Nephron (organoid): ENCODE data around the gene POLR2L.

Experiments
- H3K27ac Mint-ChIP-seq, 3 experiments: 2 replicates each; pipeline ENCODE4 v1.8.0; 2020; ENCODE audit warnings: mixed read lengths in 3 of 3, mild to moderate bottlenecking in 2 of 3, moderate library complexity in 1 of 3
- H3K27me3 Mint-ChIP-seq: 2 replicates; pipeline ENCODE4 v1.8.0; 2021; ENCODE audit warnings: low read depth, mild to moderate bottlenecking, moderate library complexity, mixed read lengths
- H3K36me3 Mint-ChIP-seq: 2 replicates; pipeline ENCODE4 v1.8.0; 2020; ENCODE audit warnings: low read depth, mixed read lengths
- H3K4me1 Mint-ChIP-seq: 2 replicates; pipeline ENCODE4 v1.8.0; 2020; ENCODE audit warnings: mixed read lengths
- H3K4me3 Mint-ChIP-seq, 3 experiments: 2 replicates each; pipeline ENCODE4 v1.8.0; 2020; ENCODE audit warnings: mild to moderate bottlenecking in 3 of 3, mixed read lengths in 3 of 3, moderate library complexity in 2 of 3
- H3K9me3 Mint-ChIP-seq: 2 replicates; pipeline ENCODE4 v1.8.0; 2020; ENCODE audit warnings: mixed read lengths
- TF ChIP-seq, protein P1 (sequence below), 3 experiments: fragments of 200-600 bp; sonication (generic); IDR thresholded peaks; one replicate each; pipeline ENCODE4 v1.5.0; 2021; ENCODE audit warnings: antibody characterized with exemption in 3 of 3; ENCODE audit not compliant: unreplicated experiment in 3 of 3

Gene POLR2L

GRCh38 chr11:845872-846495, 3.7 kb upstream of the POLR2L start:
- Mint-ChIP-seq H3K9me3 (no peaks in the 10 kb centered on the region), H3K4me1 (peaks cover 20% of the 10 kb centered on the region), H3K27ac (peak overlapping the region; percentile 74 to 90 (median 78)), H3K36me3 (no peaks in the 10 kb centered on the region), H3K27me3 (no peaks in the 10 kb centered on the region), H3K4me3 (peak overlapping the region; percentile 46 to 71 (median 59))
- TF ChIP-seq, protein P1, sequence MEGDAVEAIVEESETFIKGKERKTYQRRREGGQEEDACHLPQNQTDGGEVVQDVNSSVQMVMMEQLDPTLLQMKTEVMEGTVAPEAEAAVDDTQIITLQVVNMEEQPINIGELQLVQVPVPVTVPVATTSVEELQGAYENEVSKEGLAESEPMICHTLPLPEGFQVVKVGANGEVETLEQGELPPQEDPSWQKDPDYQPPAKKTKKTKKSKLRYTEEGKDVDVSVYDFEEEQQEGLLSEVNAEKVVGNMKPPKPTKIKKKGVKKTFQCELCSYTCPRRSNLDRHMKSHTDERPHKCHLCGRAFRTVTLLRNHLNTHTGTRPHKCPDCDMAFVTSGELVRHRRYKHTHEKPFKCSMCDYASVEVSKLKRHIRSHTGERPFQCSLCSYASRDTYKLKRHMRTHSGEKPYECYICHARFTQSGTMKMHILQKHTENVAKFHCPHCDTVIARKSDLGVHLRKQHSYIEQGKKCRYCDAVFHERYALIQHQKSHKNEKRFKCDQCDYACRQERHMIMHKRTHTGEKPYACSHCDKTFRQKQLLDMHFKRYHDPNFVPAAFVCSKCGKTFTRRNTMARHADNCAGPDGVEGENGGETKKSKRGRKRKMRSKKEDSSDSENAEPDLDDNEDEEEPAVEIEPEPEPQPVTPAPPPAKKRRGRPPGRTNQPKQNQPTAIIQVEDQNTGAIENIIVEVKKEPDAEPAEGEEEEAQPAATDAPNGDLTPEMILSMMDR (IDR thresholded peaks at IDR 0.05; ENCODE audit: unreplicated experiment in 3 of 3): no peak

DNA sequence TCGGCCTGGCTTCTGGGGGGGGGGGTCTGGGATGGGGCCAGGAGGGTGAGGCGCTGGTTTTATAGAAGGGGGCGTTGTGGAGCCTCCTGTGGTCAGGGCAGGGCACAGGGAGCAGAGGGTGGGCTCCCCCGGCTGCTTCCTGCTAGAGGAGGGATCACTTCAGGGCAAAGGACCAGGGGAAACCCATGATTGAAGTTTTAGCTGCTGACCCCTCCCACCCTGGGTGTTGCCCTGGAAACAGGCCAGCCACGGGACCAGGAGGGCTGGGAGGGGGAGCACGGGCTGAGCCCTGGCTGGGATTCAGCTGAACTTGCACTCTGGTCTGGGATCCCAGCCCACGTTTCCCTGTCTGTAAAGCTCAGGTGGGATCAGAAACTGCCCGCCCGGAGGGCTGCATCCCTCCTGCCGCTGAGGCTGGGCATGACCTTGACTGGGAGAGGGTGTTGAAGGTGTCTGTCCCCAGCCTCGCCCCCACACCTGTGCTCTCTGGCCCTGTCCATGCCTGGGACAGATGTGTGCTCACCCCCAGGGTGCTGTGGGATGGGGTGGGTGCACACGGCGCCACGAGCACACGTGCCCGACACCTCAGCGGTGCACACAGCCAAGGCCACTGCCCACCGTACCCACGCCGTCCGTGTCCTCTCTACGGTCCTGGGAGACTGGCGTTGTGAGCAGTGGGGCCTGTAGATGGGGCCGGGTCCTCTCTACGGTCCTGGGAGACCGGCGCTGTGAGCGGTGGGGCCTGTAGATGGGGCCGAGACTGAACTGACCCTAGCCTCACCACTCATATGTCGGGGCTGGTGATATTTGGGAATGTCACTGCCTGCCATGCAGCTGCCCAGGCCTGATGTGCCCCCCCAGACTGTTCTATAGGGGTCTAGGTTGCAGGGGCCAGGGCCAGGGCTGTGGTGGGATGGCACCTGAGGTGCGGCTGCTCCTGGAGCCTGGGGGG, 2.6 kb upstream of the POLR2L start:
- peak overlapping the region; percentile 90 to 95 (median 94) for H3K27ac Mint-ChIP-seq
- peaks cover 27% of the 10 kb centered on the region for H3K4me1 Mint-ChIP-seq
- TF ChIP-seq, protein P1 (IDR thresholded peaks at IDR 0.05; ENCODE audit: unreplicated experiment in 3 of 3): peak in 1 of 3 experiments; percentile 7
- no peaks in the 10 kb centered on the region for H3K9me3 Mint-ChIP-seq
- H3K36me3 Mint-ChIP-seq: peaks cover 6% of the 10 kb centered on the region
- H3K4me3 Mint-ChIP-seq: peak overlapping the region; percentile 82 to 87 (median 87)
- H3K27me3 Mint-ChIP-seq: no peaks in the 10 kb centered on the region

GRCh38 chr11:843818-844692, 1.7 kb upstream of the POLR2L start:
- peak overlapping the region; percentile 90 to 95 (median 94) for H3K27ac Mint-ChIP-seq
- H3K4me3 Mint-ChIP-seq: peak overlapping the region; percentile 84 to 91 (median 89)
- H3K27me3 Mint-ChIP-seq: no peaks in the 10 kb centered on the region
- peaks cover 6% of the 10 kb centered on the region for H3K36me3 Mint-ChIP-seq
- TF ChIP-seq, protein P1 (IDR thresholded peaks at IDR 0.05; ENCODE audit: unreplicated experiment in 3 of 3): no peak
- no peaks in the 10 kb centered on the region for H3K9me3 Mint-ChIP-seq
- H3K4me1 Mint-ChIP-seq: peaks cover 27% of the 10 kb centered on the region

DNA sequence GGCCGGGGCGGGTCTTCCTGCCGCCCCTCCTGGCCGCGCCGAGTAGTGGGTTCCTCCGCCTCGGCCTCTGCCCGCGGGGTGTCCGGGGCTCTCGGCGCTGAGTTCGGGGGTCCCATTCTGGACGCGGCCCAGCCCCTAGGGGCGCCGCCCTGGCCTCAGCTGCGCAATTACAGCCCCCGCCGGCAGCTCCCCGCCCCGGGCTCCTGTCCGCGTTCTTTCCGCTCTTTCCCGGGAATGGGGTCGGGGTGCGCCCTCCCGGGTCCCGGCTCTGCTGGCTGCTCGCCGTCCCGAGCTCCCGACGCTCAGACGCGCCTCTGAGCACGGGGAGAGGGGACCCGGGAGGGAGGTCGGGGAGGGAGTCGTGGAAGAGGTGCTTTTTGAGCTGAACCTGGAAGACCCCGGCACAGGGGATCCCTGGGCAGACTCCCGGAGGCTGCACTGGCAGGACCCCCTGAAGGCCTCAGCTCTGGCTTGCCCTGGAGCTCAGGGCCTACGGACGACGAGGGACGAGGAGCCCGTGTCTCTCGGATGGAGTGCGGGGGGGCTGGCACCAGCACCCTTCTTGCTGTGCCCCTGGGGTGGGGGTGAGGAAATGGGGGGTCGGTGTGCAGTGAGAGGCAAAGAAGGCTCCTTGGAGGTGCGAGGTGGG, 881 bp upstream of the POLR2L start:
- Mint-ChIP-seq H3K4me1 (peaks cover 33% of the 10 kb centered on the region), H3K9me3 (no peaks in the 10 kb centered on the region), H3K36me3 (peaks cover 12% of the 10 kb centered on the region), H3K27me3 (no peaks in the 10 kb centered on the region), H3K4me3 (peak overlapping the region; percentile 84 to 91 (median 89)), H3K27ac (peak overlapping the region; percentile 86 to 94 (median 90))
- TF ChIP-seq, protein P1 (IDR thresholded peaks at IDR 0.05; ENCODE audit: unreplicated experiment in 3 of 3): peak in 1 of 3 experiments; percentile 23

DNA sequence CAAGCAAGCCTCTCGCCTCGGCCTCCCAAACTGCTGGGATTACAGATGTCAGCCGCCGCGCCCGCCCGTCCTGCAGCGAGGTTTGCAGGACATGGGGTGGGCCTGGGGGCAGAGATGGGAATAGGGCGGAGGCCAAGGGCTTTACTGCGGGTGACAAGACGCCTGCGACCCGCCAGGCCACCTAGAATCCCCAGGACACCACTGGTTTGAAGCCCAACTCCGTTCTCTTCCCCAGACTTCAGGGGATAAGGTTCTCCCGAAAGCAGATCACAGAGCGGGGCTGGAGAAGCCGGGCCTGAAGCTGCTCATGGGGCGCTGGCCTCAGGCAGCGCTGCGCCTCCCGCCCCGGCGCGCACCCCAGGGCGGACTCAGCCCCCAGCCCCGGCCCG, 354 bp downstream of the POLR2L start:
- Mint-ChIP-seq H3K4me3 (peak overlapping the region; percentile 85 to 92 (median 90)), H3K9me3 (no peaks in the 10 kb centered on the region), H3K27ac (peak overlapping the region; percentile 79 to 88 (median 81)), H3K4me1 (peaks cover 33% of the 10 kb centered on the region), H3K27me3 (no peaks in the 10 kb centered on the region), H3K36me3 (peaks cover 12% of the 10 kb centered on the region)
- TF ChIP-seq, protein P1 (IDR thresholded peaks at IDR 0.05; ENCODE audit: unreplicated experiment in 3 of 3): no peak
